IMR-90 (cell line): ENCODE results near the gene SLC29A3. TPM values are rescaled to one million over a fixed set of nuclear protein-coding genes. Genes with fewer than 3 reads are reported as not detected.
A peak's percentile ranks its signal among the peaks of the same experiment; 100 is the strongest.

Experiments used
- ATAC-seq: fragments of 200-7000 bp; cut with Tn5 transposase; 2 replicates; pipeline ENCODE4 v1.9.1; 2020; ENCODE audit warnings: low read depth, mild to moderate bottlenecking, moderate library complexity
- BruUV-seq: library from RNA; stranded (reverse); fragments of 400-500 nt; replicated peaks from 2 replicates; lab custom pipeline; 2021; lab: Mats Ljungman, UMichigan
- CTCF ChIA-PET: fragments of 300-600 bp; formaldehyde crosslinking; extraction: SDS; loops from one replicate; lab custom pipeline; 2021; ENCODE audit warnings: antibody characterized with exemption; lab: Yijun Ruan, JAX
- POLR2A ChIA-PET: fragments of 300-600 bp; sonication (Branson Sonifier 250); formaldehyde crosslinking; loops from one replicate; lab custom pipeline; 2022; ENCODE audit warnings: antibody characterized with exemption; ENCODE audit not compliant: unreplicated experiment; lab: Charles Lee
- DNase-seq: peaks from one replicate; pipeline ENCODE4 v3.0.0; 2013
- H2AFZ ChIP-seq: replicated peaks from 2 replicates; pipeline ENCODE3; 2013; ENCODE audit warnings: low read length, mild to moderate bottlenecking; ENCODE audit not compliant: poor library complexity
- H2AK5ac ChIP-seq: 2 replicates; pipeline ENCODE4 v1.6.1; 2013; ENCODE audit warnings: low read depth, low read length, inconsistent platforms
- H2AK9ac ChIP-seq: replicated peaks from 2 replicates; pipeline ENCODE3; 2013; ENCODE audit warnings: mild to moderate bottlenecking, low read depth, low read length, moderate library complexity; ENCODE audit not compliant: poor library complexity
- H2BK120ac ChIP-seq: 2 replicates; pipeline ENCODE4 v1.6.1; 2013; ENCODE audit warnings: low read depth, low read length, inconsistent platforms
- H2BK15ac ChIP-seq: 3 replicates; pipeline ENCODE4 v1.6.1; 2013; ENCODE audit warnings: low read depth, low read length, inconsistent platforms
- H2BK20ac ChIP-seq: 2 replicates; pipeline ENCODE4 v1.6.1; 2013; ENCODE audit warnings: low read depth, mild to moderate bottlenecking, inconsistent platforms, low read length, moderate library complexity
- H2BK5ac ChIP-seq: 2 replicates; pipeline ENCODE4 v1.6.1; 2013; ENCODE audit warnings: mild to moderate bottlenecking, low read depth, low read length, inconsistent platforms; ENCODE audit not compliant: poor library complexity, severe bottlenecking
- H3K14ac ChIP-seq: replicated peaks from 2 replicates; pipeline ENCODE4 v1.6.1; 2013; ENCODE audit warnings: low read depth, low read length, inconsistent platforms
- H3K18ac ChIP-seq: 2 replicates; pipeline ENCODE4 v1.6.1; 2013; ENCODE audit warnings: low read depth, low read length, control low read depth
- H3K23ac ChIP-seq: 2 replicates; pipeline ENCODE4 v1.6.1; 2013; ENCODE audit warnings: low read depth, low read length, inconsistent platforms
- H3K27ac ChIP-seq: 2 replicates; pipeline ENCODE4 v1.5.1; 2013; ENCODE audit warnings: mild to moderate bottlenecking, control low read depth, low read length; ENCODE audit not compliant: insufficient read depth
- H3K27me3 ChIP-seq: 2 replicates; pipeline ENCODE4 v1.6.1; 2013; ENCODE audit warnings: low read length; ENCODE audit not compliant: control insufficient read depth, insufficient read depth
- H3K36me3 ChIP-seq: 2 replicates; pipeline ENCODE4 v1.6.1; 2013; ENCODE audit warnings: low read length, mixed read lengths; ENCODE audit not compliant: control insufficient read depth, insufficient read depth
- H3K4ac ChIP-seq: 2 replicates; pipeline ENCODE4 v1.6.1; 2013; ENCODE audit warnings: low read depth, low read length, inconsistent platforms
- H3K4me1 ChIP-seq: 2 replicates; pipeline ENCODE4 v1.6.1; 2013; ENCODE audit warnings: low read length, mixed read lengths; ENCODE audit not compliant: control insufficient read depth, insufficient read depth
- H3K4me2 ChIP-seq: 2 replicates; pipeline ENCODE4 v1.6.1; 2013; ENCODE audit warnings: low read depth, mild to moderate bottlenecking, control low read depth, low read length, moderate library complexity
- H3K4me3 ChIP-seq: 2 replicates; pipeline ENCODE4 v1.5.1; 2013; ENCODE audit warnings: low read depth, mild to moderate bottlenecking, control low read depth, low read length, moderate library complexity; ENCODE audit not compliant: insufficient read depth
- H3K56ac ChIP-seq: 2 replicates; pipeline ENCODE4 v1.6.1; 2013; ENCODE audit warnings: low read length, inconsistent platforms; ENCODE audit not compliant: insufficient read depth; ENCODE audit errors: extremely low read depth
- H3K79me1 ChIP-seq, 2 experiments: 2 replicates each; pipeline ENCODE4 v1.6.1; 2013; ENCODE audit warnings: low read length in 2 of 2, inconsistent platforms in 1 of 2, low read depth in 1 of 2
- H3K9ac ChIP-seq: 2 replicates; pipeline ENCODE4 v1.6.1; 2013; ENCODE audit warnings: low read depth, low read length, control low read depth
- H3K9me1 ChIP-seq: 2 replicates; pipeline ENCODE4 v1.6.1; 2013; ENCODE audit warnings: low read length, inconsistent platforms; ENCODE audit not compliant: insufficient read depth
- H3K9me3 ChIP-seq: 2 replicates; pipeline ENCODE4 v1.6.1; 2013; ENCODE audit warnings: low read length; ENCODE audit not compliant: control insufficient read depth, insufficient read depth
- H4K20me1 ChIP-seq: 2 replicates; pipeline ENCODE4 v1.6.1; 2013; ENCODE audit warnings: low read length, inconsistent platforms; ENCODE audit not compliant: insufficient read depth
- H4K5ac ChIP-seq: 2 replicates; pipeline ENCODE4 v1.6.1; 2013; ENCODE audit warnings: mild to moderate bottlenecking, low read depth, low read length, control low read depth
- H4K8ac ChIP-seq, 2 experiments: 2 replicates each; pipeline ENCODE4 v1.6.1; 2013; ENCODE audit warnings: low read depth in 2 of 2, low read length in 2 of 2, control low read depth in 1 of 2, inconsistent platforms in 1 of 2
- H4K91ac ChIP-seq: 2 replicates; pipeline ENCODE4 v1.6.1; 2013; ENCODE audit warnings: low read depth, low read length, inconsistent platforms; ENCODE audit not compliant: insufficient read depth
- CTCF ChIP-seq: conservative IDR thresholded peaks from 2 replicates; pipeline ENCODE4 v1.5.1; 2012; ENCODE audit warnings: mild to moderate bottlenecking, low read depth, low read length, improper control_type of control experiment
- ELK1 ChIP-seq: fragments of 150-350 bp; IDR thresholded peaks from 2 replicates; pipeline ENCODE4 v1.6.1; 2016; ENCODE audit warnings: low read depth, mild to moderate bottlenecking, low read length, moderate library complexity, borderline replicate concordance
- WGBS, 2 experiments: methylation state at CpG; one replicate each; pipeline versions ENCODE4 v1.1.5 to v1.1.7; 2013; ENCODE audit warnings: missing lambda C conversion rate in 2 of 2; ENCODE audit not compliant: insufficient read length in 1 of 2; ENCODE audit errors: extremely low coverage in 2 of 2; 5-methylcytosine and 5-hydroxymethylcytosine counted together
- dilution Hi-C: fragments of 300-500 bp; cut with HindIII; formaldehyde crosslinking; loops from one replicate; pipeline ENCODE4 v1.14.3; 2018; ENCODE audit warnings: low sequenced_read_pairs; ENCODE audit not compliant: unreplicated experiment
- in situ Hi-C: fragments of 300-500 bp; cut with MboI; formaldehyde crosslinking; loops from 3 replicates; pipeline ENCODE4 v1.14.3; 2019; ENCODE audit warnings: low sequenced_read_pairs, inconsistent platforms, mixed read lengths
- intact Hi-C: fragments of 100-400 bp; cut with micrococcal nuclease; formaldehyde crosslinking; loops from 2 replicates; pipeline ENCODE4 v1.10.0; 2022
- polyA plus RNA-seq, 3 experiments: library from polyadenylated mRNA; depleted of rRNA; stranded (reverse); fragments of >200 nt; gene quantifications; 2 replicates each; pipeline ENCODE4 v1.2.3, GENCODE V29; 2012; ENCODE audit warnings: low replicate concordance in 1 of 3
- total RNA-seq: library from RNA; depleted of rRNA; stranded (reverse); fragments of >200 nt; gene quantifications from 2 replicates; pipeline ENCODE4 v1.2.3, GENCODE V29; 2012

The SLC29A3 gene
- total and polyA plus RNA-seq, 2 of the 4 experiments (the other 2 are of a cell fraction), result 0.72 to 3.0 TPM

GRCh38 chr10:71396084-71396710, 77.1 kb downstream of the SLC29A3 start:
- H3K18ac ChIP-seq, result no peak overlapping the region
- no peak overlapping the region for H2BK20ac ChIP-seq
- TF ChIP-seq CTCF, result 0 out of 2 replicates have a peak, but pooled peaks have one; percentile 8
- TF ChIP-seq ELK1, result no peak
- no peak overlapping the region for H3K23ac ChIP-seq
- ChIA-PET POLR2A (no interaction called here), CTCF (no interaction called here)
- intact Hi-C loops (no loop called here), in situ Hi-C loops (no loop called here), dilution Hi-C loops (no loop called here)
- peaks cover 86% of the 10 kb centered on the region for H3K27me3 ChIP-seq
- no peak overlapping the region for H2AFZ ChIP-seq
- no peaks in the 10 kb centered on the region for H3K9me3 ChIP-seq
- H2AK9ac ChIP-seq, result no peak overlapping the region
- H2BK120ac ChIP-seq, result no peak overlapping the region
- BruUV-seq, result no TSS peak
- 5% methylated on average over 22 of the region's 46 CpGs; no CpG with 5 or more reads in 1 of the 2 experiments for WGBS, 2 experiments
- no peak overlapping the region for H3K4ac ChIP-seq
- H3K36me3 ChIP-seq, result no peaks in the 10 kb centered on the region
- H3K4me1 ChIP-seq, result no peaks in the 10 kb centered on the region; the same call in 1 of the 2 replicates
- H3K14ac ChIP-seq, result no peak overlapping the region
- no peak overlapping the region for H3K9ac ChIP-seq
- no peaks in the 10 kb centered on the region for H3K79me1 ChIP-seq
- no peak overlapping the region for H3K27ac ChIP-seq
- no peak overlapping the region for H4K8ac ChIP-seq
- no peak overlapping the region for H3K56ac ChIP-seq
- no peak overlapping the region for H4K91ac ChIP-seq
- H2AK5ac ChIP-seq, result no peak overlapping the region
- no peaks in the 10 kb centered on the region for H3K9me1 ChIP-seq
- H3K4me3 ChIP-seq, result no peak overlapping the region
- H2BK5ac ChIP-seq, result no peak overlapping the region
- no peak overlapping the region for H4K5ac ChIP-seq
- H2BK15ac ChIP-seq, result no peak overlapping the region
- no peaks in the 10 kb centered on the region for H4K20me1 ChIP-seq
- ATAC-seq (peak; percentile 40; the same call in 1 of the 2 replicates), DNase-seq (no peak)
- H3K4me2 ChIP-seq, result no peak overlapping the region
